Keratinocyte (primary cell): ENCODE measurements around the gene KBTBD3. TPM values are rescaled to one million over a fixed set of nuclear protein-coding genes. Genes with fewer than 3 reads are reported as not detected.

Experiments
- DNase-seq: peaks from one replicate; pipeline ENCODE4 v3.0.0-alpha.2; 2011; ENCODE audit warnings: low read depth, missing footprints, low spot score
- FAIRE-seq: peaks from 2 replicates; lab custom pipeline; 2011; peaks lifted over from hg19 to GRCh38; lab: Jason Lieb, UNC
- H2AFZ ChIP-seq: 2 replicates; pipeline ENCODE4 v1.6.0; 2012; ENCODE audit warnings: low read length, control low read depth, inconsistent platforms; ENCODE audit not compliant: control insufficient read depth
- H3K27ac ChIP-seq: 2 replicates; pipeline ENCODE4 v1.5.1; 2011; ENCODE audit warnings: low read length; ENCODE audit not compliant: control insufficient read depth, insufficient read depth
- H3K27me3 ChIP-seq: 3 replicates; pipeline ENCODE4 v1.6.0; 2011; ENCODE audit warnings: low read length; ENCODE audit not compliant: control insufficient read depth, insufficient read depth; ENCODE audit errors: extremely low read depth
- H3K36me3 ChIP-seq, 2 experiments: 2 replicates in 1 of 2; 3 replicates in 1 of 2; pipeline ENCODE4 v1.5.1; 2011; ENCODE audit warnings: low read length in 2 of 2, mild to moderate bottlenecking in 1 of 2; ENCODE audit not compliant: control insufficient read depth in 2 of 2, insufficient read depth in 2 of 2; ENCODE audit errors: extremely low read depth in 1 of 2
- H3K4me1 ChIP-seq: 3 replicates; pipeline ENCODE4 v1.5.1; 2011; ENCODE audit warnings: low read length; ENCODE audit not compliant: control insufficient read depth, insufficient read depth; ENCODE audit errors: extremely low read depth
- H3K4me2 ChIP-seq: 3 replicates; pipeline ENCODE4 v1.6.0; 2011; ENCODE audit warnings: low read depth, low read length; ENCODE audit not compliant: control insufficient read depth, insufficient read depth; ENCODE audit errors: extremely low read depth
- H3K4me3 ChIP-seq, 3 experiments: fragments of 200-600 bp in 1 of 3; sonication (generic) in 1 of 3; 2 replicates in 2 of 3; 3 replicates in 1 of 3; pipeline ENCODE4 v1.5.1; 2011 to 2016; ENCODE audit warnings: low read length in 3 of 3, mild to moderate bottlenecking in 3 of 3, control low read depth in 2 of 3, inconsistent platforms in 1 of 3, low read depth in 1 of 3, mixed read lengths in 1 of 3, mixed run types in 1 of 3, moderate library complexity in 1 of 3; ENCODE audit not compliant: control insufficient read depth in 2 of 3, insufficient read depth in 2 of 3; ENCODE audit errors: extremely low read depth in 1 of 3
- H3K79me2 ChIP-seq: 2 replicates; pipeline ENCODE4 v1.6.0; 2012; ENCODE audit warnings: low read length; ENCODE audit not compliant: control insufficient read depth, insufficient read depth
- H3K9ac ChIP-seq: 3 replicates; pipeline ENCODE4 v1.6.0; 2011; ENCODE audit warnings: low read length; ENCODE audit not compliant: control insufficient read depth, insufficient read depth; ENCODE audit errors: extremely low read depth
- H3K9me1 ChIP-seq: 3 replicates; pipeline ENCODE4 v1.6.0; 2011; ENCODE audit warnings: low read length; ENCODE audit not compliant: control insufficient read depth, insufficient read depth; ENCODE audit errors: extremely low read depth
- H3K9me3 ChIP-seq: 2 replicates; pipeline ENCODE4 v1.5.1; 2012; ENCODE audit warnings: low read depth, low read length; ENCODE audit not compliant: control insufficient read depth
- H4K20me1 ChIP-seq: 3 replicates; pipeline ENCODE4 v1.6.0; 2011; ENCODE audit warnings: low read length; ENCODE audit not compliant: control insufficient read depth, insufficient read depth; ENCODE audit errors: extremely low read depth
- CTCF ChIP-seq, 3 experiments: IDR thresholded peaks in 1 of 3; conservative IDR thresholded peaks in 1 of 3; optimal IDR thresholded peaks in 1 of 3; 2 replicates in 2 of 3; 3 replicates in 1 of 3; pipeline versions ENCODE3 to v1.5.1; 2011; ENCODE audit warnings: low read length in 3 of 3, mild to moderate bottlenecking in 3 of 3, moderate library complexity in 2 of 3, control low read depth in 1 of 3, inconsistent platforms in 1 of 3; ENCODE audit not compliant: insufficient read depth in 2 of 3; ENCODE audit errors: extremely low read depth in 1 of 3
- EZH2 ChIP-seq: IDR thresholded peaks from one replicate; pipeline ENCODE4 v1.6.1; 2012; ENCODE audit warnings: inconsistent platforms, mild to moderate bottlenecking, low read length, moderate library complexity
- dilution Hi-C: fragments of 300-500 bp; cut with MboI; formaldehyde crosslinking; loops from one replicate; pipeline ENCODE4 v1.7.0; 2020; ENCODE audit warnings: low sequenced_read_pairs; ENCODE audit not compliant: extremely low pct_ligation_motif_present
- polyA plus RNA-seq, 5 experiments: library from polyadenylated mRNA; depleted of rRNA in 3 of 5; stranded (reverse) in 3 of 5; stranded (forward) in 1 of 5; unstranded in 1 of 5; fragments of >200 nt; gene quantifications; 1 replicate in 1 of 5; 2 replicates in 3 of 5; 3 replicates in 1 of 5; pipeline versions ENCODE4 v1.2.1 to v1.2.3, GENCODE V29; 2011 to 2012; ENCODE audit warnings: missing spikeins in 2 of 5, low read depth in 1 of 5, low replicate concordance in 1 of 5

The KBTBD3 gene
- polyA plus RNA-seq, 1 donor (not counting 4 experiments of a cell fraction or from before 2014, with no cell fraction given) = 8.9 TPM

DNA sequence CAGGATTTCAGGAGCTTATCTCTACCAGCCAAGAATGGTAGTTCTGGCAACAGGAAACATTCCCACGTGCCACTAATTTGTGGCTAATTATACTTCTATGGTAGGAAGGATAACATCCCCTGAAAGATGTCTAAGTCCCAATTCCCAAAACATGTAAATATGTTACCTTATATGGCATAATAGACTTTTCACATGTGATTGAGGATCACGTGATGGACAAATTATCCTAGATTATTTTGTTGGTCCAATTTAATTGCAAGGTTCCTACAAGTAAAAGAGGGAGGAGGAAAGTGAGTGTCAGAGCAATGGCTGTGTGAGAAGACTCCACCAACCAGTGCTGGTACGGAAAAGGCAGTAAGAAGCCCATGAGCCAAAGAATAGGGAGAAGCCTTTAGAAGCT, 45.2 kb downstream of the KBTBD3 start:
- Histone ChIP-seq H3K79me2 (no peaks in the 10 kb centered on the region), H3K36me3 (no peaks in the 10 kb centered on the region), H2AFZ (no peak overlapping the region), H3K4me2 (no peak overlapping the region), H3K27me3 (no peaks in the 10 kb centered on the region), H3K9ac (no peak overlapping the region), H3K4me3 (no peak overlapping the region), H3K4me1 (no peaks in the 10 kb centered on the region), H4K20me1 (no peaks in the 10 kb centered on the region), H3K27ac (no peak overlapping the region), H3K9me1 (no peaks in the 10 kb centered on the region), H3K9me3 (no peaks in the 10 kb centered on the region)
- dilution Hi-C loops = no loop called here
- TF ChIP-seq CTCF (optimal IDR thresholded peaks at IDR 0.05 in 1 of 3, IDR thresholded peaks at IDR 0.05 in 1 of 3, conservative IDR thresholded peaks at IDR 0.05 in 1 of 3; ENCODE audit: extremely low read depth in 1 of 3, insufficient read depth in 2 of 3, low read length in 3 of 3) (no peak), EZH2 (no peak)
- FAIRE-seq = no peak
- DNase-seq = no peak

- Histone ChIP-seq H3K27ac (no peak overlapping the region), H3K27me3 (no peaks in the 10 kb centered on the region), H3K36me3 (no peaks in the 10 kb centered on the region), H3K4me3 (no peak overlapping the region), H3K4me2 (no peak overlapping the region), H3K79me2 (no peaks in the 10 kb centered on the region), H3K9me1 (no peaks in the 10 kb centered on the region), H4K20me1 (no peaks in the 10 kb centered on the region), H3K9me3 (no peaks in the 10 kb centered on the region), H3K4me1 (no peaks in the 10 kb centered on the region), H2AFZ (no peak overlapping the region), H3K9ac (no peak overlapping the region)
- no peak for FAIRE-seq
- dilution Hi-C loops = no loop called here
- DNase-seq = no peak
- TF ChIP-seq EZH2 (no peak), CTCF (optimal IDR thresholded peaks at IDR 0.05 in 1 of 3, IDR thresholded peaks at IDR 0.05 in 1 of 3, conservative IDR thresholded peaks at IDR 0.05 in 1 of 3; ENCODE audit: extremely low read depth in 1 of 3, insufficient read depth in 2 of 3, low read length in 3 of 3) (no peak)
Measured at GRCh38 chr11:106031202-106031810, 45.8 kb downstream of the KBTBD3 start.
